ENCODE data around the gene NFKBIA. TPM values are rescaled to one million over a fixed set of nuclear protein-coding genes. Genes with fewer than 3 reads are reported as not detected.
A peak's percentile ranks its signal among the peaks of the same experiment; 100 is the strongest.

The NFKBIA gene
- polyA plus RNA-seq, 1 donor (not counting 4 experiments of a cell fraction or from before 2014, with no cell fraction given) = 123 TPM

DNA sequence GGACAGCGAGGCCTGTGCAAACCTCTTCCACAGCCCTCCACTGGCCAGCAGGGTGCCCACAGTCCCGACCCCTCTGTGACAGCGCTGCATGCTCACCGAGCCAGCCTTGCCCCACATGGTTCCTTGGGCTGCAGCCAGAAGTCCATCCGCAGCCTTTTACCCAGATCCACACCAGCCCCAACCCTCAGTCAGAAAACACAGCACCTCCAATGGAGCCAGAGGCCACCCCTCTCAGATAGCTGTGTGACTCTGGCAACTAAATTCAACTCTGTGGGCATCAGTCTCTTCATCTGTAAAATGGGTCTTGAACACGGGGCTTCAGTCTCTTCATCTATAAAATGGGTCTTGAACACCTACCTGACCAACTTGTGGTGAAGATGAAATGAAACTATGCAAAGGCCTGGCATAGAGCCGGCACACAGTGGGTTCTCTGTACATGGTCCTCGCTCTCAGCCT, 38.0 kb downstream of the NFKBIA start:
- Histone ChIP-seq H4K20me1 (ENCODE audit: control insufficient read depth, extremely low read depth, insufficient read depth, low read length) (no peaks in the 10 kb centered on the region), H3K4me3 (ENCODE audit: control insufficient read depth in 2 of 3, extremely low read depth in 1 of 3, insufficient read depth in 2 of 3, low read depth in 1 of 3, low read length in 3 of 3) (no peak overlapping the region), H3K9me3 (ENCODE audit: control insufficient read depth, low read depth, low read length) (peaks cover 2% of the 10 kb centered on the region), H3K4me2 (ENCODE audit: control insufficient read depth, extremely low read depth, insufficient read depth, low read depth, low read length) (no peak overlapping the region), H3K79me2 (ENCODE audit: control insufficient read depth, insufficient read depth, low read length) (no peaks in the 10 kb centered on the region), H2AFZ (ENCODE audit: control insufficient read depth, low read length) (no peak overlapping the region), H3K9ac (ENCODE audit: control insufficient read depth, extremely low read depth, insufficient read depth, low read length) (no peak overlapping the region), H3K9me1 (ENCODE audit: control insufficient read depth, extremely low read depth, insufficient read depth, low read length) (peaks cover 3% of the 10 kb centered on the region), H3K27ac (ENCODE audit: control insufficient read depth, insufficient read depth, low read length) (no peak overlapping the region), H3K4me1 (ENCODE audit: control insufficient read depth, extremely low read depth, insufficient read depth, low read length) (peaks cover 26% of the 10 kb centered on the region), H3K27me3 (ENCODE audit: control insufficient read depth, extremely low read depth, insufficient read depth, low read length) (no peaks in the 10 kb centered on the region), H3K36me3 (ENCODE audit: control insufficient read depth in 2 of 2, extremely low read depth in 1 of 2, insufficient read depth in 2 of 2, low read length in 2 of 2) (no peaks in the 10 kb centered on the region)
- TF ChIP-seq CTCF (optimal IDR thresholded peaks at IDR 0.05 in 1 of 3, IDR thresholded peaks at IDR 0.05 in 1 of 3, conservative IDR thresholded peaks at IDR 0.05 in 1 of 3; ENCODE audit: extremely low read depth in 1 of 3, insufficient read depth in 2 of 3, low read length in 3 of 3) (no peak), EZH2 (IDR thresholded peaks at IDR 0.05; ENCODE audit: low read length) (no peak)
- DNase-seq (ENCODE audit: low read depth, low spot score) (no peak), FAIRE-seq (no peak)
- dilution Hi-C loops (cut with MboI; ENCODE audit: extremely low pct_ligation_motif_present, low sequenced_read_pairs) = no loop called here

DNA sequence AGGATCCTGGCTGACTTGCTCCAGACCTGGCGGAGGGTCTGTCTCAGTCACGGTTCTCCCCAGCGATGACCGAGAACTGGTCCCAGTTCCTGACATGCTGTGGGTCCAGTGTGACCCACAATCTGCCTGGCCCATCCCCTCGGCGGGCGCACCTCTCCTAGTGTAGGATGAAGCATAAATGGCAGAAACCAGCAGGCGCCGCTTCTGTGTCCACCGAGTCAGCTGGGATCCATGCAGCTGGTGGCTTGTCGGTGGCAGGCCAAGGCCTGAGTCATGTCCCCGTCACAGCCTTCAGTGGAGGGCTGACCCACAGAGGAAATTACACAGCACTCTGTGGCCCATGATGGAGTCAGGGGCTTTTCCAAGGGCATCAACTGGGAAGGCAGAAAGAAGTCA, 38.5 kb downstream of the NFKBIA start:
- H3K9me3 ChIP-seq (ENCODE audit: control insufficient read depth, low read depth, low read length) = no peaks in the 10 kb centered on the region
- H3K36me3 ChIP-seq (ENCODE audit: control insufficient read depth in 2 of 2, extremely low read depth in 1 of 2, insufficient read depth in 2 of 2, low read length in 2 of 2) = no peaks in the 10 kb centered on the region
- H2AFZ ChIP-seq (ENCODE audit: control insufficient read depth, low read length) = no peak overlapping the region
- no peak for DNase-seq (ENCODE audit: low read depth, low spot score)
- TF ChIP-seq EZH2 (IDR thresholded peaks at IDR 0.05; ENCODE audit: low read length) = no peak
- no peak for TF ChIP-seq CTCF (optimal IDR thresholded peaks at IDR 0.05 in 1 of 3, IDR thresholded peaks at IDR 0.05 in 1 of 3, conservative IDR thresholded peaks at IDR 0.05 in 1 of 3; ENCODE audit: extremely low read depth in 1 of 3, insufficient read depth in 2 of 3, low read length in 3 of 3)
- H3K9ac ChIP-seq (ENCODE audit: control insufficient read depth, extremely low read depth, insufficient read depth, low read length) = no peak overlapping the region
- no peak for FAIRE-seq
- H3K4me2 ChIP-seq (ENCODE audit: control insufficient read depth, extremely low read depth, insufficient read depth, low read depth, low read length) = no peak overlapping the region
- H3K9me1 ChIP-seq (ENCODE audit: control insufficient read depth, extremely low read depth, insufficient read depth, low read length) = peaks cover 3% of the 10 kb centered on the region
- no peak overlapping the region for H3K4me3 ChIP-seq (ENCODE audit: control insufficient read depth in 2 of 3, extremely low read depth in 1 of 3, insufficient read depth in 2 of 3, low read depth in 1 of 3, low read length in 3 of 3)
- no peaks in the 10 kb centered on the region for H3K27me3 ChIP-seq (ENCODE audit: control insufficient read depth, extremely low read depth, insufficient read depth, low read length)
- H3K4me1 ChIP-seq (ENCODE audit: control insufficient read depth, extremely low read depth, insufficient read depth, low read length) = peaks cover 26% of the 10 kb centered on the region
- peak overlapping the region; percentile 2 for H3K27ac ChIP-seq (ENCODE audit: control insufficient read depth, insufficient read depth, low read length)
- dilution Hi-C loops (cut with MboI; ENCODE audit: extremely low pct_ligation_motif_present, low sequenced_read_pairs) = no loop called here
- no peaks in the 10 kb centered on the region for H4K20me1 ChIP-seq (ENCODE audit: control insufficient read depth, extremely low read depth, insufficient read depth, low read length)
- H3K79me2 ChIP-seq (ENCODE audit: control insufficient read depth, insufficient read depth, low read length) = no peaks in the 10 kb centered on the region

Measured in keratinocyte (primary cell).